GM18526 (cell line): ENCODE data around the gene FEM1A.

Experiments
- POLR2A ChIP-seq: IDR thresholded peaks from 3 replicates; pipeline ENCODE4 v1.6.1; 2011; ENCODE audit not compliant: insufficient read length; ENCODE audit errors: extremely low read depth

Gene FEM1A

GRCh38 chr19:4830768-4831265, 39.3 kb downstream of the FEM1A start:
- no peak for TF ChIP-seq POLR2A

- TF ChIP-seq POLR2A = peak; percentile 77
Measured at GRCh38 chr19:4831304-4831978, 39.9 kb downstream of the FEM1A start, which contains the start of gene TICAM1. TICAM1 (minus strand) TSS chr19:4831712; CDS start chr19:4818377, 13,335 bp downstream.

- no peak for TF ChIP-seq POLR2A
Measured at GRCh38 chr19:4832776-4833175, 41.2 kb downstream of the FEM1A start.

DNA sequence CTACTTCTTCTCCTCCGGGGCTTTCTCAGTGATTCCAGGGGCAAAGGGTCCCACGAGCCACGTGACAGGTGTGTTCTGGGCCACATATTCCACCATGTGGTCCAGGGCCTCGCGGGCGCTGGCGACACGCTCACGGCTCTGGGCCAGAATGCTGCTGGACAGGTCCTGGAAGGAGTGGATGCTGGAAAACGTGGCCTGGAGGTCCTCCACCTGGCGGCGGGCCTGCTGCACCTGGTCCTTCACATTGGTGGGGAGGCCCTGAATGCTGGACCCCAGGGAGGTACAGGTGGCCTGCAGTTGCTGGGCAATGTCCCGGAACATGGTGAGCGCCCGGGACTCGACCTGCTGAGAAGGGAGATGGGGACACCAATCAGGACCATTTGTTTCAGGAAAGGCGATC, 47.7 kb downstream of the FEM1A start:
- TF ChIP-seq POLR2A = no peak

GRCh38 chr19:4843647-4843965, 52.1 kb downstream of the FEM1A start:
- TF ChIP-seq POLR2A = no peak

GRCh38 chr19:4844348-4845179, 53.0 kb downstream of the FEM1A start:
- TF ChIP-seq POLR2A = no peak

DNA sequence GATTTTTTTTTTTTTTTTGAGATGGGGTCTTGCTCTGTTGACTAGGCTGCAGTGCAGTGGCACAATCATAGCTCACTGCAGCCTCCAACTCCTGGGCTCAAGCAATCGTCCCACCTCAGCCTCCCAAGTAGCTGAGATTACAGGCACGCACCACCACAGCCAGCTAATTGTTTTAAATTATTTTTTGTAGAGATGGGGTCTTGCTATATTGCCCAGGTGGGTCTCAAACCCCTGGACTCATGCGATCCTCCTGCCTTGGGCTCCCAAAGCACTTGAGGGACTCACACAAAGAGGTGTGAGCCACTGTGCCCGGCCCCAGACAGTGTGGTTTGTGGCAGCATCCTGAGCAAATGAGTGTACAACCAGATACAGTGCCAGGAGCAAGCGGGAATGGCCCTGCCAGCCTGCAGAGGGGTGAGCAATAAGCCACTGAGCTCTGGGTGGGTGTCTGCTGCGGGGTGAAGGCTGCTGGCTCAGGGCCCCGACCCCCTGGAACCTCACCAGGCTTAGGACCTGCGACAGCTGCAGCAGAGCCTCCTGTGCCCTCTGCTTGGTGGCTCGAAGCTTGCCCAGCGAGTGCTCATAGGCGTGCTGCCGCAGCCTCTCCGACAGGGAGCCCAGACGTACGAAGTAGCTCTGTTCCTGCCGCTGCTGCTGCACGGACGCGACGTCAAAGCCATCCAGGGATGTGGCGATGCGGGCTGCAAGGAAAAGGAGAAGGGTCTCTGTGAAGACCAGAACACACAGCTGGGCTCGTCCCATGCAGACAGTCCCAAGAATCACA, 55.8 kb downstream of the FEM1A start:
- no peak for TF ChIP-seq POLR2A

DNA sequence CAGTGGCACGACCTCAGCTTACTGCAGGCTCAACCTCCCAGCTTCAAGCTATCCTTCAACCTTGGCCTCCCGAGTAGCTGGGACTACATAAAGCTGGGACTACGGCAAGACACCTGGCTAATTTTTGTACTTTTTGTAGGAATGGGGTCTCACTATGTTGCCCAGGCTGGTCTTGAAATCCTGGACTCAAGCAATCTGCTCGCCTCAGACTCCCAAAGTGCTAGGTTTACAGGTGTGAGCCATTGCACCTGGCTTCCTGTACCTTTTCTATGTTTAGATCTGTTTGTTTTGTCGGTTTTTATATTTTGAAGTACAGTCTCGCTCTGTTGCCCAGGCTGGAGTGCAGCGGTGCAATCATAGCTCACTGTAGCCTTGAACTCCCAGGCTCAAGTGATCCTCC, 57.5 kb downstream of the FEM1A start:
- no peak for TF ChIP-seq POLR2A
